ENCODE data around the gene TRMT2A.

The TRMT2A gene

DNA sequence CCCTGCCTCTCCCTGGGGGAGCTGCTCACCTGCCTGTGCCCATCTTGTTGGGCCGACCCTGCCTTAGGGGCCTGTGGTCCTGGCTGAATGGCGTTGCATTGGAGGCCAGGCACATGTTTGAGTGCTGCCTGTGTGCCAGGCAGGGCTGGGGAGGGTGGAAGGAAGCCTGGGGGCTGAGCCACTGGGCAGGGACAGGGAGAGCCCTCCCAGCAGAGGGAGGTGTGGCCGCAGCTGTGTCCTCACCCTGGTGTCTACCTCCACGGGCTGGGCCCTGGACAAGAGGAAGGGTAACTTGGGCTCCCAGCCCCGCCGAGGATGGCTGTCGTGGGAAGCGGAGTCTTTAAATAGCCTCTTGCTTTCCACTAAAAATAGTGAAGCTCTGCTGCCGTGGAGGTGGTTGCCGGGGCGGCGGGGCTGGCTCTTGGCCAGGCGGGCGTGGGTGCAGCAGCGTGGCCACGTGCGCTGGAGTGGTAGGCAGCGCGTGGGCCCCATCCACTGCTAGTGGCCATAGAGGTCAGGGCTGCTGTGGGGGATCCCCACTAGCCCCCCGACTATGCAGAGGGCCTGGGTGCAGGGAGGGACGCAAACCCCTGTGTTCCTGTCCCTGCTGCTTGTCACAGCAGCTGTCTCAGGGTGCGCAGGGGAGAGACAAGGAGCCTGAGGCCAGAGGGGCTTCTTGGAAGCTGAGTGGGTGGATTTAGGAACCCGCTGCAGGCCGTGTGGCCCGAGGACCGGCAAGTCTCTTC lies 20.8 kb upstream of the TRMT2A start:
- TF ChIP-seq YY1 (IDR thresholded peaks at IDR 0.05; ENCODE audit: low read depth): no peak
- TF ChIP-seq EP300 (IDR thresholded peaks at IDR 0.05; ENCODE audit: borderline replicate concordance): no peak
- TF ChIP-seq, protein P1, sequence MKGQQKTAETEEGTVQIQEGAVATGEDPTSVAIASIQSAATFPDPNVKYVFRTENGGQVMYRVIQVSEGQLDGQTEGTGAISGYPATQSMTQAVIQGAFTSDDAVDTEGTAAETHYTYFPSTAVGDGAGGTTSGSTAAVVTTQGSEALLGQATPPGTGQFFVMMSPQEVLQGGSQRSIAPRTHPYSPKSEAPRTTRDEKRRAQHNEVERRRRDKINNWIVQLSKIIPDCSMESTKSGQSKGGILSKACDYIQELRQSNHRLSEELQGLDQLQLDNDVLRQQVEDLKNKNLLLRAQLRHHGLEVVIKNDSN (IDR thresholded peaks at IDR 0.05): no peak
- no peak for TF ChIP-seq TCF12 (IDR thresholded peaks at IDR 0.05; ENCODE audit: low read depth)
- no peak for TF ChIP-seq EGR1 (IDR thresholded peaks at IDR 0.05)
- no peak for TF ChIP-seq TEAD4 (IDR thresholded peaks at IDR 0.05)
- TF ChIP-seq TAF1 (IDR thresholded peaks at IDR 0.05; ENCODE audit: low read depth): no peak
- TF ChIP-seq NFIC (IDR thresholded peaks at IDR 0.05): no peak
- no peak for TF ChIP-seq ZBTB7A (IDR thresholded peaks at IDR 0.05; ENCODE audit: low read depth)
- TF ChIP-seq, protein P2, sequence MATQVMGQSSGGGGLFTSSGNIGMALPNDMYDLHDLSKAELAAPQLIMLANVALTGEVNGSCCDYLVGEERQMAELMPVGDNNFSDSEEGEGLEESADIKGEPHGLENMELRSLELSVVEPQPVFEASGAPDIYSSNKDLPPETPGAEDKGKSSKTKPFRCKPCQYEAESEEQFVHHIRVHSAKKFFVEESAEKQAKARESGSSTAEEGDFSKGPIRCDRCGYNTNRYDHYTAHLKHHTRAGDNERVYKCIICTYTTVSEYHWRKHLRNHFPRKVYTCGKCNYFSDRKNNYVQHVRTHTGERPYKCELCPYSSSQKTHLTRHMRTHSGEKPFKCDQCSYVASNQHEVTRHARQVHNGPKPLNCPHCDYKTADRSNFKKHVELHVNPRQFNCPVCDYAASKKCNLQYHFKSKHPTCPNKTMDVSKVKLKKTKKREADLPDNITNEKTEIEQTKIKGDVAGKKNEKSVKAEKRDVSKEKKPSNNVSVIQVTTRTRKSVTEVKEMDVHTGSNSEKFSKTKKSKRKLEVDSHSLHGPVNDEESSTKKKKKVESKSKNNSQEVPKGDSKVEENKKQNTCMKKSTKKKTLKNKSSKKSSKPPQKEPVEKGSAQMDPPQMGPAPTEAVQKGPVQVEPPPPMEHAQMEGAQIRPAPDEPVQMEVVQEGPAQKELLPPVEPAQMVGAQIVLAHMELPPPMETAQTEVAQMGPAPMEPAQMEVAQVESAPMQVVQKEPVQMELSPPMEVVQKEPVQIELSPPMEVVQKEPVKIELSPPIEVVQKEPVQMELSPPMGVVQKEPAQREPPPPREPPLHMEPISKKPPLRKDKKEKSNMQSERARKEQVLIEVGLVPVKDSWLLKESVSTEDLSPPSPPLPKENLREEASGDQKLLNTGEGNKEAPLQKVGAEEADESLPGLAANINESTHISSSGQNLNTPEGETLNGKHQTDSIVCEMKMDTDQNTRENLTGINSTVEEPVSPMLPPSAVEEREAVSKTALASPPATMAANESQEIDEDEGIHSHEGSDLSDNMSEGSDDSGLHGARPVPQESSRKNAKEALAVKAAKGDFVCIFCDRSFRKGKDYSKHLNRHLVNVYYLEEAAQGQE (IDR thresholded peaks at IDR 0.05; ENCODE audit: low read depth): no peak
- no peak for TF ChIP-seq FOXM1 (IDR thresholded peaks at IDR 0.05; ENCODE audit: borderline replicate concordance, low read depth)
- TF ChIP-seq, protein P3, sequence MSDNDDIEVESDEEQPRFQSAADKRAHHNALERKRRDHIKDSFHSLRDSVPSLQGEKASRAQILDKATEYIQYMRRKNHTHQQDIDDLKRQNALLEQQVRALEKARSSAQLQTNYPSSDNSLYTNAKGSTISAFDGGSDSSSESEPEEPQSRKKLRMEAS (IDR thresholded peaks at IDR 0.05): no peak
- no peak for TF ChIP-seq CEBPB (IDR thresholded peaks at IDR 0.05)
- no peak for TF ChIP-seq RAD21 (IDR thresholded peaks at IDR 0.05; ENCODE audit: low read depth)
- TF ChIP-seq CREB1 (IDR thresholded peaks at IDR 0.05; ENCODE audit: low read depth): no peak

DNA sequence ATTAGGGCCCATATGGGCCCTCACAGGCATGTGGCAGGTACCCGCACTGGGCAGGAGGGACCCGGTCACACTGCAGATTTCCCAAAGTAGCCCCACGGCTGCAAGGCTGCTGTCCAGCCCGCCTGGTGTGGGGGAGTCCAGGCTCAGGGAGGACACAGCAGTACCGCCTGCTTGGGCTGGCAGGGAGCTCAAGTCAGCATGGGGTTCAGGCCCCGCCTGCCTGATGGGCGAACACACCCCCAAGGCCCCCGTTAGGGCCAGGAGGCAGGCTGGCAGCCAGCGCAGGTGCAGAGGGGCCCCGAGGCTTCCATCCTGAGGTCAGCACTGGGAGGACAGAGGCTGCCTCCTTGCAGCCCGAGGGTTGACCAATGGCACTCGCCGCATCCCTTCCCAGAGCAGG lies 20.1 kb upstream of the TRMT2A start:
- TF ChIP-seq CREB1 (IDR thresholded peaks at IDR 0.05; ENCODE audit: low read depth): no peak
- TF ChIP-seq EP300 (IDR thresholded peaks at IDR 0.05; ENCODE audit: borderline replicate concordance): no peak
- TF ChIP-seq RAD21 (IDR thresholded peaks at IDR 0.05; ENCODE audit: low read depth): no peak
- TF ChIP-seq EGR1 (IDR thresholded peaks at IDR 0.05): no peak
- TF ChIP-seq ZBTB7A (IDR thresholded peaks at IDR 0.05; ENCODE audit: low read depth): no peak
- no peak for TF ChIP-seq TCF12 (IDR thresholded peaks at IDR 0.05; ENCODE audit: low read depth)
- TF ChIP-seq FOXM1 (IDR thresholded peaks at IDR 0.05; ENCODE audit: borderline replicate concordance, low read depth): no peak
- TF ChIP-seq TEAD4 (IDR thresholded peaks at IDR 0.05): no peak
- no peak for TF ChIP-seq YY1 (IDR thresholded peaks at IDR 0.05; ENCODE audit: low read depth)
- no peak for TF ChIP-seq CEBPB (IDR thresholded peaks at IDR 0.05)
- TF ChIP-seq, protein P1 (IDR thresholded peaks at IDR 0.05): no peak
- TF ChIP-seq NFIC (IDR thresholded peaks at IDR 0.05): no peak
- TF ChIP-seq, protein P2 (IDR thresholded peaks at IDR 0.05; ENCODE audit: low read depth): no peak
- TF ChIP-seq TAF1 (IDR thresholded peaks at IDR 0.05; ENCODE audit: low read depth): no peak
- TF ChIP-seq, protein P3 (IDR thresholded peaks at IDR 0.05): no peak

DNA sequence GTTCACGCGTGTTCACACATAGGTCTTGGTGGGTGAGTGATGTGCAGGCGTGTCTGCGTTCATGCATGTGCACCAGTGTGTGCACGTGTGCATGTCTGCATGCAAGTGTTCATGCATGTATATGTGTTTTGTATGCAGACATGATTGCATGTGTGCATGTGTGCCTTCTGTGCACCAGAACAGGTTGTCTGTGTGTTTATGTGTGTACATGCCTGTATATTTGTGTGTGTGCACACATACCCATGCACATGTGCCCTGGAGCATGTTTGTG lies 19.5 kb upstream of the TRMT2A start:
- no peak for TF ChIP-seq FOXM1 (IDR thresholded peaks at IDR 0.05; ENCODE audit: borderline replicate concordance, low read depth)
- TF ChIP-seq TEAD4 (IDR thresholded peaks at IDR 0.05): no peak
- no peak for TF ChIP-seq CREB1 (IDR thresholded peaks at IDR 0.05; ENCODE audit: low read depth)
- no peak for TF ChIP-seq RAD21 (IDR thresholded peaks at IDR 0.05; ENCODE audit: low read depth)
- TF ChIP-seq, protein P2 (IDR thresholded peaks at IDR 0.05; ENCODE audit: low read depth): no peak
- no peak for TF ChIP-seq EP300 (IDR thresholded peaks at IDR 0.05; ENCODE audit: borderline replicate concordance)
- TF ChIP-seq, protein P1 (IDR thresholded peaks at IDR 0.05): no peak
- no peak for TF ChIP-seq ZBTB7A (IDR thresholded peaks at IDR 0.05; ENCODE audit: low read depth)
- no peak for TF ChIP-seq TCF12 (IDR thresholded peaks at IDR 0.05; ENCODE audit: low read depth)
- TF ChIP-seq CEBPB (IDR thresholded peaks at IDR 0.05): no peak
- TF ChIP-seq EGR1 (IDR thresholded peaks at IDR 0.05): no peak

All from Ishikawa (cell line).